WTC11 (cell line): ENCODE results near the gene ZNF577. TPM values are rescaled to one million over a fixed set of nuclear protein-coding genes. Genes with fewer than 3 reads are reported as not detected.

Experiments used
- ATAC-seq: fragments of 200-7000 bp; cut with Tn5 transposase; 2 replicates; pipeline ENCODE4 v1.10.0; 2021; ENCODE audit warnings: mild to moderate bottlenecking, moderate library complexity
- CTCF ChIA-PET: fragments of 300-600 bp; sonication (Branson Sonifier 250); formaldehyde crosslinking; loops from one replicate; lab custom pipeline; 2021; ENCODE audit warnings: antibody characterized with exemption; lab: Charles Lee
- POLR2A ChIA-PET: fragments of 350-600 bp; sonication (Branson Sonifier 250); formaldehyde crosslinking; loops from one replicate; lab custom pipeline; 2021; ENCODE audit warnings: antibody characterized with exemption; lab: Charles Lee
- DNase-seq: peaks from one replicate; pipeline ENCODE4 v3.0.0; 2021; ENCODE audit warnings: low spot score
- H3K27ac Mint-ChIP-seq: 2 replicates; pipeline ENCODE4 v1.8.0; 2021; ENCODE audit warnings: mixed read lengths
- H3K27me3 Mint-ChIP-seq: 2 replicates; pipeline ENCODE4 v1.8.0; 2021; ENCODE audit warnings: low read depth, mild to moderate bottlenecking, moderate library complexity, mixed read lengths
- H3K36me3 Mint-ChIP-seq: 2 replicates; pipeline ENCODE4 v1.8.0; 2021; ENCODE audit warnings: mixed read lengths
- H3K4me1 Mint-ChIP-seq: 2 replicates; pipeline ENCODE4 v1.8.0; 2022; ENCODE audit warnings: mixed read lengths
- H3K4me3 Mint-ChIP-seq: 2 replicates; pipeline ENCODE4 v1.8.0; 2021; ENCODE audit warnings: mild to moderate bottlenecking, moderate library complexity, mixed read lengths
- H3K9me3 Mint-ChIP-seq: 2 replicates; pipeline ENCODE4 v1.8.0; 2021; ENCODE audit warnings: mixed read lengths
- ATF1 ChIP-seq: sonication (generic); formaldehyde crosslinking; IDR thresholded peaks from 2 replicates; pipeline ENCODE4 v1.8.1; 2023; ENCODE audit warnings: mild to moderate bottlenecking, moderate library complexity, missing genetic modification reagents
- CBFB ChIP-seq: sonication (generic); formaldehyde crosslinking; IDR thresholded peaks from 2 replicates; pipeline ENCODE4 v1.8.1; 2022; ENCODE audit warnings: mild to moderate bottlenecking, low read depth, missing genetic modification reagents
- CREB1 ChIP-seq: sonication (generic); formaldehyde crosslinking; IDR thresholded peaks from 2 replicates; pipeline ENCODE4 v1.8.0; 2023; ENCODE audit warnings: mild to moderate bottlenecking, missing genetic modification reagents
- ETV6 ChIP-seq: sonication (generic); formaldehyde crosslinking; IDR thresholded peaks from 2 replicates; pipeline ENCODE4 v1.8.1; 2022; ENCODE audit warnings: mild to moderate bottlenecking, missing genetic modification reagents
- FOXJ3 ChIP-seq: sonication (generic); formaldehyde crosslinking; IDR thresholded peaks from 2 replicates; pipeline ENCODE4 v1.9.0; 2021; ENCODE audit warnings: missing genetic modification reagents, mild to moderate bottlenecking, borderline replicate concordance
- FOXP1 ChIP-seq: sonication (generic); formaldehyde crosslinking; IDR thresholded peaks from 2 replicates; pipeline ENCODE4 v1.8.0; 2022; ENCODE audit warnings: missing genetic modification reagents, mild to moderate bottlenecking, moderate library complexity, borderline replicate concordance
- GABPB1 ChIP-seq: sonication (generic); formaldehyde crosslinking; IDR thresholded peaks from 2 replicates; pipeline ENCODE4 v1.8.1; 2023; ENCODE audit warnings: mild to moderate bottlenecking, missing genetic modification reagents
- GRHL2 ChIP-seq: fragments of 250-450 bp; sonication (Bioruptor Pico); IDR thresholded peaks from 2 replicates; pipeline ENCODE4 v1.8.0; 2022; ENCODE audit warnings: mild to moderate bottlenecking, moderate library complexity; ENCODE audit not compliant: insufficient replicate concordance, severe bottlenecking
- GTF2I ChIP-seq: fragments of 250-450 bp; sonication (Bioruptor Pico); conservative IDR thresholded peaks from 2 replicates; pipeline ENCODE4 v1.4.0; 2021; ENCODE audit warnings: mild to moderate bottlenecking
- NR2C2 ChIP-seq: sonication (generic); formaldehyde crosslinking; IDR thresholded peaks from 2 replicates; pipeline ENCODE4 v1.8.0; 2022; ENCODE audit warnings: mild to moderate bottlenecking, missing genetic modification reagents
- PRRX2 ChIP-seq: fragments of 250-450 bp; sonication (Bioruptor Pico); IDR thresholded peaks from 2 replicates; pipeline ENCODE4 v1.8.0; 2021; ENCODE audit warnings: mild to moderate bottlenecking
- RORB ChIP-seq: fragments of 250-450 bp; sonication (Bioruptor Pico); IDR thresholded peaks from 2 replicates; pipeline ENCODE4 v1.9.0; 2021; ENCODE audit warnings: mild to moderate bottlenecking
- TEAD4 ChIP-seq: sonication (generic); formaldehyde crosslinking; IDR thresholded peaks from 2 replicates; pipeline ENCODE4 v1.8.0; 2022; ENCODE audit warnings: mild to moderate bottlenecking, missing genetic modification reagents
- ZNF416 ChIP-seq: fragments of 250-450 bp; sonication (Bioruptor Pico); IDR thresholded peaks from 2 replicates; pipeline ENCODE4 v1.9.0; 2021; ENCODE audit warnings: mild to moderate bottlenecking, inconsistent platforms
- ZNF671 ChIP-seq: fragments of 250-450 bp; sonication (Bioruptor Pico); IDR thresholded peaks from 2 replicates; pipeline ENCODE4 v1.8.0; 2021; ENCODE audit warnings: mild to moderate bottlenecking
- total RNA-seq: library from RNA; stranded (reverse); gene quantifications from 3 replicates; pipeline ENCODE4 v1.2.3, GENCODE V29; 2021
- TF ChIP-seq, protein P1 (sequence below): sonication (generic); formaldehyde crosslinking; IDR thresholded peaks from 2 replicates; pipeline ENCODE4 v1.8.0; 2022; ENCODE audit warnings: mild to moderate bottlenecking, missing genetic modification reagents
- TF ChIP-seq, protein P2 (sequence below): fragments of 250-450 bp; sonication (Bioruptor Pico); IDR thresholded peaks from 2 replicates; pipeline ENCODE4 v1.9.0; 2021; ENCODE audit warnings: mild to moderate bottlenecking
- TF ChIP-seq, protein P3 (sequence below): sonication (generic); formaldehyde crosslinking; IDR thresholded peaks from 2 replicates; pipeline ENCODE4 v1.8.0; 2022; ENCODE audit warnings: mild to moderate bottlenecking, missing genetic modification reagents
- TF ChIP-seq, protein P4 (sequence below): sonication (generic); formaldehyde crosslinking; IDR thresholded peaks from 2 replicates; pipeline ENCODE4 v1.8.1; 2023; ENCODE audit warnings: mild to moderate bottlenecking, missing genetic modification reagents
- TF ChIP-seq, protein P5 (sequence below): sonication (generic); formaldehyde crosslinking; IDR thresholded peaks from 2 replicates; pipeline ENCODE4 v1.8.0; 2022; ENCODE audit warnings: mild to moderate bottlenecking, missing genetic modification reagents
- TF ChIP-seq, protein P6 (sequence below): fragments of 250-450 bp; sonication (Bioruptor Pico); conservative IDR thresholded peaks from 2 replicates; pipeline ENCODE4 v1.9.0; 2021; ENCODE audit warnings: mild to moderate bottlenecking
- TF ChIP-seq, protein P7 (sequence below): sonication (generic); formaldehyde crosslinking; IDR thresholded peaks from 2 replicates; pipeline ENCODE4 v1.8.0; 2023; ENCODE audit warnings: missing genetic modification reagents, mild to moderate bottlenecking, borderline replicate concordance
- TF ChIP-seq, protein P8 (sequence below): fragments of 250-450 bp; sonication (Bioruptor Pico); IDR thresholded peaks from 2 replicates; pipeline ENCODE4 v1.9.0; 2021; ENCODE audit warnings: moderate library complexity, mild to moderate bottlenecking, inconsistent platforms, borderline replicate concordance

The ZNF577 gene
- total RNA-seq, 1 experiment from 2014 or later, result 45.2 TPM

DNA sequence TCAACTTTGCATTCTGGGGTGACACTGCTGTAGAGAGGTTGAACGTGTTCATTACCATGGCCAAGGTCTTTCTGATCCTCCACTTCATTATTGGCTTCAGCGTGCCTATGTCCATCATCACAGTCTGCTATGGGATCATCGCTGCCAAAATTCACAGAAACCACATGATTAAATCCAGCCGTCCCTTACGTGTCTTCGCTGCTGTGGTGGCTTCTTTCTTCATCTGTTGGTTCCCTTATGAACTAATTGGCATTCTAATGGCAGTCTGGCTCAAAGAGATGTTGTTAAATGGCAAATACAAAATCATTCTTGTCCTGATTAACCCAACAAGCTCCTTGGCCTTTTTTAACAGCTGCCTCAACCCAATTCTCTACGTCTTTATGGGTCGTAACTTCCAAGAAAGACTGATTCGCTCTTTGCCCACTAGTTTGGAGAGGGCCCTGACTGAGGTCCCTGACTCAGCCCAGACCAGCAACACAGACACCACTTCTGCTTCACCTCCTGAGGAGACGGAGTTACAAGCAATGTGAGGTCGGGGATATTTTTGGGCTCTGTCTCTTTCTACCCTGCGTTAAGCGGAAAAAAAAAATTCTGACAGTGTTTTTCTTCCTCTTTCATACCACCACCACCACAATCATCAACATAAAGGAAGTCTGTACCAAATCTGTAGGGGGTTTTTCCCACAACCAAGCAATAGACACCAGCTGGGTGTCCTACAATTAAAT, 63.3 kb downstream of the ZNF577 start:
- ChIA-PET POLR2A (no interaction called here), CTCF (no interaction called here)
- TF ChIP-seq CREB1 (CRISPR knock-in tag), result no peak
- TF ChIP-seq NR2C2 (CRISPR knock-in tag), result no peak
- no peak for TF ChIP-seq TEAD4 (CRISPR knock-in tag)
- TF ChIP-seq CBFB (CRISPR knock-in tag), result no peak
- no peak for TF ChIP-seq FOXJ3
- TF ChIP-seq, protein P1, sequence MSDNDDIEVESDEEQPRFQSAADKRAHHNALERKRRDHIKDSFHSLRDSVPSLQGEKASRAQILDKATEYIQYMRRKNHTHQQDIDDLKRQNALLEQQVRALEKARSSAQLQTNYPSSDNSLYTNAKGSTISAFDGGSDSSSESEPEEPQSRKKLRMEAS (CRISPR knock-in tag), result no peak
- no peak for TF ChIP-seq ATF1
- H3K36me3 Mint-ChIP-seq, result peaks cover 59% of the 10 kb centered on the region
- peaks cover 73% of the 10 kb centered on the region for H3K9me3 Mint-ChIP-seq
- ATAC-seq (no peak), DNase-seq (no peak)
- peaks cover 2% of the 10 kb centered on the region for H3K27me3 Mint-ChIP-seq
- peaks cover 15% of the 10 kb centered on the region for H3K4me1 Mint-ChIP-seq
- H3K27ac Mint-ChIP-seq, result no peak overlapping the region
- no peak overlapping the region for H3K4me3 Mint-ChIP-seq

DNA sequence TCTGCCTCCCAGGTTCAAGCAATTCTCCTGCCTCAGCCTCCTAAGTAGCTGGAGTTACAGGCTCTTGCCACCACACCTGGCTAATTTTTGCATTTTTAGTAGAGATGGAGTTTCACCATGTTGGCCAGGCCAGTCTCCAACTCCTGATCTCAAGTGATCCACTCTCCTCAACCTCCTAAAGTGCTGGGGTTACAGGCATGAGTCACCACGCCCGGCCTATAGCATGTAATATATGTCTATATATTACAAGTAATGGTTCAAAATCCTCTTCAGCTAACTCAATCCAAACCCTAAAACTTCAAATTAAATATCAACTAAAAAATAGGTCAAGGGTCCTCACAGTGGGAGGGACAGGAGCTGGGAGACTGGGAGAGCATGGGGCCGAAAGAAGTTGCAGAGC, 64.8 kb downstream of the ZNF577 start:
- ChIA-PET CTCF (no interaction called here), POLR2A (no interaction called here)
- no peaks in the 10 kb centered on the region; the same call in none of the 2 replicates for H3K27me3 Mint-ChIP-seq
- no peak overlapping the region for H3K4me3 Mint-ChIP-seq
- H3K4me1 Mint-ChIP-seq, result peaks cover 15% of the 10 kb centered on the region
- no peak for DNase-seq
- peaks cover 58% of the 10 kb centered on the region for H3K9me3 Mint-ChIP-seq
- ATAC-seq, result no peak
- H3K36me3 Mint-ChIP-seq, result peaks cover 44% of the 10 kb centered on the region
- no peak overlapping the region for H3K27ac Mint-ChIP-seq
- TF ChIP-seq, protein P2, sequence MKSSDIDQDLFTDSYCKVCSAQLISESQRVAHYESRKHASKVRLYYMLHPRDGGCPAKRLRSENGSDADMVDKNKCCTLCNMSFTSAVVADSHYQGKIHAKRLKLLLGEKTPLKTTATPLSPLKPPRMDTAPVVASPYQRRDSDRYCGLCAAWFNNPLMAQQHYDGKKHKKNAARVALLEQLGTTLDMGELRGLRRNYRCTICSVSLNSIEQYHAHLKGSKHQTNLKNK (CRISPR knock-in tag), result no peak
- TF ChIP-seq GABPB1 (CRISPR knock-in tag) (no peak), GTF2I (CRISPR knock-in tag) (no peak), PRRX2 (CRISPR knock-in tag) (no peak), ZNF671 (CRISPR knock-in tag) (no peak), FOXP1 (CRISPR knock-in tag) (no peak), ZNF416 (CRISPR knock-in tag) (no peak), GRHL2 (no peak), ETV6 (no peak), RORB (CRISPR knock-in tag) (no peak)
- TF ChIP-seq, protein P3, sequence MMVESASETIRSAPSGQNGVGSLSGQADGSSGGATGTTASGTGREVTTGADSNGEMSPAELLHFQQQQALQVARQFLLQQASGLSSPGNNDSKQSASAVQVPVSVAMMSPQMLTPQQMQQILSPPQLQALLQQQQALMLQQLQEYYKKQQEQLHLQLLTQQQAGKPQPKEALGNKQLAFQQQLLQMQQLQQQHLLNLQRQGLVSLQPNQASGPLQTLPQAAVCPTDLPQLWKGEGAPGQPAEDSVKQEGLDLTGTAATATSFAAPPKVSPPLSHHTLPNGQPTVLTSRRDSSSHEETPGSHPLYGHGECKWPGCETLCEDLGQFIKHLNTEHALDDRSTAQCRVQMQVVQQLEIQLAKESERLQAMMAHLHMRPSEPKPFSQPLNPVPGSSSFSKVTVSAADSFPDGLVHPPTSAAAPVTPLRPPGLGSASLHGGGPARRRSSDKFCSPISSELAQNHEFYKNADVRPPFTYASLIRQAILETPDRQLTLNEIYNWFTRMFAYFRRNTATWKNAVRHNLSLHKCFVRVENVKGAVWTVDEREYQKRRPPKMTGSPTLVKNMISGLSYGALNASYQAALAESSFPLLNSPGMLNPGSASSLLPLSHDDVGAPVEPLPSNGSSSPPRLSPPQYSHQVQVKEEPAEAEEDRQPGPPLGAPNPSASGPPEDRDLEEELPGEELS, result no peak
- TF ChIP-seq, protein P4, sequence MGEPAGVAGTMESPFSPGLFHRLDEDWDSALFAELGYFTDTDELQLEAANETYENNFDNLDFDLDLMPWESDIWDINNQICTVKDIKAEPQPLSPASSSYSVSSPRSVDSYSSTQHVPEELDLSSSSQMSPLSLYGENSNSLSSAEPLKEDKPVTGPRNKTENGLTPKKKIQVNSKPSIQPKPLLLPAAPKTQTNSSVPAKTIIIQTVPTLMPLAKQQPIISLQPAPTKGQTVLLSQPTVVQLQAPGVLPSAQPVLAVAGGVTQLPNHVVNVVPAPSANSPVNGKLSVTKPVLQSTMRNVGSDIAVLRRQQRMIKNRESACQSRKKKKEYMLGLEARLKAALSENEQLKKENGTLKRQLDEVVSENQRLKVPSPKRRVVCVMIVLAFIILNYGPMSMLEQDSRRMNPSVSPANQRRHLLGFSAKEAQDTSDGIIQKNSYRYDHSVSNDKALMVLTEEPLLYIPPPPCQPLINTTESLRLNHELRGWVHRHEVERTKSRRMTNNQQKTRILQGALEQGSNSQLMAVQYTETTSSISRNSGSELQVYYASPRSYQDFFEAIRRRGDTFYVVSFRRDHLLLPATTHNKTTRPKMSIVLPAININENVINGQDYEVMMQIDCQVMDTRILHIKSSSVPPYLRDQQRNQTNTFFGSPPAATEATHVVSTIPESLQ, result no peak
- TF ChIP-seq, protein P5, sequence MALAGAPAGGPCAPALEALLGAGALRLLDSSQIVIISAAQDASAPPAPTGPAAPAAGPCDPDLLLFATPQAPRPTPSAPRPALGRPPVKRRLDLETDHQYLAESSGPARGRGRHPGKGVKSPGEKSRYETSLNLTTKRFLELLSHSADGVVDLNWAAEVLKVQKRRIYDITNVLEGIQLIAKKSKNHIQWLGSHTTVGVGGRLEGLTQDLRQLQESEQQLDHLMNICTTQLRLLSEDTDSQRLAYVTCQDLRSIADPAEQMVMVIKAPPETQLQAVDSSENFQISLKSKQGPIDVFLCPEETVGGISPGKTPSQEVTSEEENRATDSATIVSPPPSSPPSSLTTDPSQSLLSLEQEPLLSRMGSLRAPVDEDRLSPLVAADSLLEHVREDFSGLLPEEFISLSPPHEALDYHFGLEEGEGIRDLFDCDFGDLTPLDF, result no peak
- TF ChIP-seq, protein P6, sequence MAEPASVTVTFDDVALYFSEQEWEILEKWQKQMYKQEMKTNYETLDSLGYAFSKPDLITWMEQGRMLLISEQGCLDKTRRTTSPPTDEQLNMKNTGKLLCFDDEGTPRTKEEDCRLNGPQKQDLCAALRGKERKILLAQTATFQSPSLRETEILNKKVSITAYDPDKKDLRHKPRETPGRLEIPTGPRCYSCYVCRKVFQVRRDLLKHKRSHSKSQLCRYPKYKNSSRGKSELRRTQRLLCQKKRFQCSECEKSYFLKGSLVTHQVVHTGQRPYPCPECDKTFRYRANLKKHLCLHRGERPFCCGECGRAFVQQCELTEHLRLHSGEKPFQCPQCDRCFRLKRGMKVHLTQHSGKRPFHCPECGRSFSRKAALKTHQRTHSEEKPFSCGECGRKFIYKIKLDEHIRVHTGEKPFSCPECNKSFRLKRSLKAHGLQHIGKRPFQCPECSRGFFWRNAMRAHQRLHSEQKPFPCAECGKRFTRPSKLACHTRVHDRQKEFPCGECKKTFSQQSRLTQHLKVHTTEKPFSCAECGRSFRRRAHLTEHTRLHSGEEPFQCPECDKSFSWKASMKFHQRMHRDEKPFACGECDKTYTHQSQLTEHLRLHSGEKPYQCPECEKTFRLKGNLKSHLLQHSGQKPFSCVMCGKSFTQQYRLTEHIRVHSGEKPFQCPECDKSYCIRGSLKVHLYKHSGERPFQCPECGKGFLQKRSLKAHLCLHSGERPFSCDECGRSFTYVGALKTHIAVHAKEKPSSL (CRISPR knock-in tag), result no peak
- TF ChIP-seq, protein P7, sequence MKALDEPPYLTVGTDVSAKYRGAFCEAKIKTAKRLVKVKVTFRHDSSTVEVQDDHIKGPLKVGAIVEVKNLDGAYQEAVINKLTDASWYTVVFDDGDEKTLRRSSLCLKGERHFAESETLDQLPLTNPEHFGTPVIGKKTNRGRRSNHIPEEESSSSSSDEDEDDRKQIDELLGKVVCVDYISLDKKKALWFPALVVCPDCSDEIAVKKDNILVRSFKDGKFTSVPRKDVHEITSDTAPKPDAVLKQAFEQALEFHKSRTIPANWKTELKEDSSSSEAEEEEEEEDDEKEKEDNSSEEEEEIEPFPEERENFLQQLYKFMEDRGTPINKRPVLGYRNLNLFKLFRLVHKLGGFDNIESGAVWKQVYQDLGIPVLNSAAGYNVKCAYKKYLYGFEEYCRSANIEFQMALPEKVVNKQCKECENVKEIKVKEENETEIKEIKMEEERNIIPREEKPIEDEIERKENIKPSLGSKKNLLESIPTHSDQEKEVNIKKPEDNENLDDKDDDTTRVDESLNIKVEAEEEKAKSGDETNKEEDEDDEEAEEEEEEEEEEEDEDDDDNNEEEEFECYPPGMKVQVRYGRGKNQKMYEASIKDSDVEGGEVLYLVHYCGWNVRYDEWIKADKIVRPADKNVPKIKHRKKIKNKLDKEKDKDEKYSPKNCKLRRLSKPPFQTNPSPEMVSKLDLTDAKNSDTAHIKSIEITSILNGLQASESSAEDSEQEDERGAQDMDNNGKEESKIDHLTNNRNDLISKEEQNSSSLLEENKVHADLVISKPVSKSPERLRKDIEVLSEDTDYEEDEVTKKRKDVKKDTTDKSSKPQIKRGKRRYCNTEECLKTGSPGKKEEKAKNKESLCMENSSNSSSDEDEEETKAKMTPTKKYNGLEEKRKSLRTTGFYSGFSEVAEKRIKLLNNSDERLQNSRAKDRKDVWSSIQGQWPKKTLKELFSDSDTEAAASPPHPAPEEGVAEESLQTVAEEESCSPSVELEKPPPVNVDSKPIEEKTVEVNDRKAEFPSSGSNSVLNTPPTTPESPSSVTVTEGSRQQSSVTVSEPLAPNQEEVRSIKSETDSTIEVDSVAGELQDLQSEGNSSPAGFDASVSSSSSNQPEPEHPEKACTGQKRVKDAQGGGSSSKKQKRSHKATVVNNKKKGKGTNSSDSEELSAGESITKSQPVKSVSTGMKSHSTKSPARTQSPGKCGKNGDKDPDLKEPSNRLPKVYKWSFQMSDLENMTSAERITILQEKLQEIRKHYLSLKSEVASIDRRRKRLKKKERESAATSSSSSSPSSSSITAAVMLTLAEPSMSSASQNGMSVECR, result no peak
- TF ChIP-seq, protein P8, sequence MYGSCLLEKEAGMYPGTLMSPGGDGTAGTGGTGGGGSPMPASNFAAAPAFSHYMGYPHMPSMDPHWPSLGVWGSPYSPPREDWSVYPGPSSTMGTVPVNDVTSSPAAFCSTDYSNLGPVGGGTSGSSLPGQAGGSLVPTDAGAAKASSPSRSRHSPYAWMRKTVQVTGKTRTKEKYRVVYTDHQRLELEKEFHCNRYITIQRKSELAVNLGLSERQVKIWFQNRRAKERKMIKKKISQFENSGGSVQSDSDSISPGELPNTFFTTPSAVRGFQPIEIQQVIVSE (CRISPR knock-in tag), result no peak
